Activated CD8-positive, alpha-beta T cell treated with anti-CD3 and anti-CD28 coated beads, Interleukin-2, amount 10 ng/mL, durations not matched to agents 7 days and 5 days (primary cell): ENCODE measurements around the gene YPEL1. TPM values are rescaled to one million over a fixed set of nuclear protein-coding genes. Genes with fewer than 3 reads are reported as not detected.

ENCODE experiments used
- ATAC-seq: fragments of 150-1000 bp; cut with Tn5 transposase; one replicate; pipeline ENCODE4 v1.10.0; 2021; ENCODE audit warnings: moderate library complexity
- CTCF ChIA-PET: fragments of 350-600 bp; sonication (Branson Sonifier 250); formaldehyde crosslinking; loops from one replicate; lab custom pipeline; 2021; ENCODE audit warnings: antibody characterized with exemption; lab: Charles Lee
- POLR2A ChIA-PET: fragments of 350-600 bp; sonication (Branson Sonifier 250); formaldehyde crosslinking; loops from one replicate; lab custom pipeline; 2021; ENCODE audit warnings: antibody characterized with exemption; lab: Charles Lee
- DNase-seq: peaks from one replicate; pipeline ENCODE4 v3.0.0-alpha.2; 2020
- H3K27ac Mint-ChIP-seq: one replicate; pipeline ENCODE4 v1.8.0; 2021; ENCODE audit warnings: mild to moderate bottlenecking, mixed read lengths
- H3K27me3 Mint-ChIP-seq: one replicate; pipeline ENCODE4 v1.8.0; 2021; ENCODE audit warnings: low read depth, mixed read lengths
- H3K36me3 Mint-ChIP-seq: one replicate; pipeline ENCODE4 v1.8.0; 2021; ENCODE audit warnings: low read depth, mixed read lengths
- H3K4me1 Mint-ChIP-seq: one replicate; pipeline ENCODE4 v1.8.0; 2021; ENCODE audit warnings: low read depth, mixed read lengths
- H3K4me3 Mint-ChIP-seq: one replicate; pipeline ENCODE4 v1.8.0; 2021; ENCODE audit warnings: mild to moderate bottlenecking, mixed read lengths
- H3K9me3 Mint-ChIP-seq: one replicate; pipeline ENCODE4 v1.8.0; 2022; ENCODE audit warnings: mixed read lengths; ENCODE audit not compliant: insufficient read depth
- total RNA-seq, 2 experiments: library from RNA; stranded (reverse); gene quantifications; one replicate each; pipeline ENCODE4 v1.2.3, GENCODE V29; 2021

The YPEL1 gene
- total RNA-seq, 2 experiments from 2014 or later, result 6.3 to 8.8 TPM

DNA sequence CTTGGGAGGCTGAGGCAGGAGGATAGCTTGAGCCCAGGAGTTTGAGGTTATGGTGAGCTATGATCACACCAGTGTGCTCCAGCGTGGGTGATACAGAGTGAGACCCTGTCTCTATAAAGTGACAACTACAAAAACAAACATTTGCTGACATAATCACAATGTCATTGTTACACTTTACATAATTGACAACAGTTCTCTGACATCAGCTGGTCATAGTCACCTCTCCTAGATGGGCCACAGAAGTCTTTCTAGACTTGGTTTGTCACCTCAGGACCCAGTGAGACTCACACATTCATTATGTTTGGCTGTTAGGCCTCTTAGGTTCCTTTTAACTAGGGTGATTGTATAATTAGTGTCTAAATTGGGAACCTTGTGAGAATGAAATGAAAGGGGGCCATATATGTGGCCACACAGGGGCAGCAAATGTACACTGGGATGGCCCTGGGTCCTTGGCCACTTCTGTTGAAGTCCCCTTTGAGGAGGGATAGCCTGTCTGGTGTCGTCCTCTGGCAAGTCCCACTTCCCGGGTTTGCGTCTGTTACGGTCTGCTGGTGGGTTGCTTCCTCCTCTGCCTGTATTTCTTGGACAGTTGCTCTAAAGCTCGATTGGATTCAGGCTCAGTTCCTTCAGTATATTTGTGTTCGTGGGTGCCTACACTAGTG lies 75.6 kb downstream of the YPEL1 start:
- no peak for DNase-seq
- ChIA-PET POLR2A (interaction anchor here (0.6 to 1.1 kb wide), 2 partner anchors 18 to 96 kb away, joined by 3 read pairs; partner anchors contain the start of gene SDF2L1), CTCF (interaction anchor here (1.1 kb wide), 1 partner anchor 13 kb away, joined by 3 read pairs; no protein-coding TSS in a partner anchor)
- no peak overlapping the region for H3K4me3 Mint-ChIP-seq
- no peak for ATAC-seq
- no peaks in the 10 kb centered on the region for H3K27me3 Mint-ChIP-seq
- H3K9me3 Mint-ChIP-seq, result no peaks in the 10 kb centered on the region
- H3K4me1 Mint-ChIP-seq, result peaks cover 25% of the 10 kb centered on the region
- H3K27ac Mint-ChIP-seq, result no peak overlapping the region
- H3K36me3 Mint-ChIP-seq, result peaks cover 6% of the 10 kb centered on the region

DNA sequence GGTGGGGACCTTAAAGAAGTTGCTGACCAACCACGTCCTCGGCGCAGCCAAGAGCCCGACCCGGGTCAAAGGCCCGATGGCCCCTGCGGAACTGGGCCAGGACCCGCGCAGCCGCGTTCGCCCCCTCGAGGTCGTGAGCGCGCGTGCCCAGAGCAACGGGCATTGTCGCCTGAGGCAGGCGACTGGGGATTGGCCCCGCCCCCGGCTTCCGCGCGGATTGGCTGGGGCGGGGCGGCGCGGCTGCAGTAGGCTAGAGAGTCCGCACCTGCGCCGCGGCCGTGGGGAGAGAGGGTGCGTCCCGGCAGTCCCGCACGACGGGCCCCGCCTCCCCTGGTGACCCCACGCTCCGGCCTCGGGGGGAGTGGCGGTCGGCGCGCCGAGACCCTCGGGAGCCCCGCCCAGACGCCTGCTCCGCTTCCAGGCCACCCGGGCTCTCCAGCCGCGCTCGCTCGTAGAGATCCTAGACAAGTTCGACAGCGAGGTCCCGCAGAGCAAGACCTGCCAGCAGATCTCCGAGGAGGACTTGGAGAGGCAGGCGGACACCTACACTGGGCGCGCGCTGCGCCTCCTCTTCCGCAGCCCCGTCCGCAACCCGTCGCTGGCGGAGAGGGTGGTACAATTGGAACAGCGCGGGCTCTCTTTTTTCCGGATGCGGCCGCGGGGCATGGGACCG lies 78.1 kb downstream of the YPEL1 start:
- Mint-ChIP-seq H3K4me1 (peaks cover 34% of the 10 kb centered on the region), H3K36me3 (peaks cover 15% of the 10 kb centered on the region), H3K9me3 (no peaks in the 10 kb centered on the region), H3K27ac (peak overlapping the region; percentile 90), H3K27me3 (no peaks in the 10 kb centered on the region), H3K4me3 (peak overlapping the region; percentile 84)
- DNase-seq (peak; percentile 87), ATAC-seq (peak; percentile 95)
- CTCF ChIA-PET, result interaction anchor here (0.7 to 2.2 kb wide), 6 partner anchors 10 to 295 kb away, joined by 3 to 9 read pairs (median 8); partner anchors contain the start of genes PPM1F, SDF2L1 and YDJC
- POLR2A ChIA-PET, result interaction anchor here (0.6 to 1.4 kb wide), 6 partner anchors 9 to 264 kb away, joined by 3 to 4 read pairs (median 3); partner anchors contain the start of gene SDF2L1

DNA sequence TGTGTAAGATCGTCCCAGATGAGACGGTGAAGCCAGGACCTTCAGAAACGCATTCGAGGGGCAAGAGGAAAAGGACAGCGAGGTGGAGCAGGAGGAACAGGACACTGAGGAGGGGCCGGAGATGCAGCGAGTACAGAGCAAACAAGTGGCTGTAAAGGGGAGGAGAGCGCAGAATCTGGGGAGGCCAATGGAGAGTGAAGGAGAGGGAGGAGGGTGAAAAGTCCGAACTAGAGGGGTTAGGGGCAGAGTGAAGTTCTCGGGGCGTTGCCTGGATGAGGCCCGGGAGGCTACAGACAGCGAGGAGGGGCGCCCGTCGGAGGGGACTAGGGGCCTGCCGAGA lies 78.6 kb downstream of the YPEL1 start:
- POLR2A ChIA-PET, result interaction anchor here (0.6 to 2.0 kb wide), 4 partner anchors 9 to 1979 kb away, joined by 3 to 11 read pairs (median 4); partner anchors contain the start of genes PPIL2, SDF2L1 and YDJC
- Mint-ChIP-seq H3K4me3 (peak overlapping the region; percentile 60), H3K27ac (peak overlapping the region; percentile 83), H3K36me3 (peaks cover 15% of the 10 kb centered on the region), H3K9me3 (no peaks in the 10 kb centered on the region), H3K4me1 (peaks cover 34% of the 10 kb centered on the region), H3K27me3 (no peaks in the 10 kb centered on the region)
- ATAC-seq, result no peak
- no peak for DNase-seq
- CTCF ChIA-PET, result interaction anchor here (1.8 to 2.2 kb wide), 3 partner anchors 10 to 28 kb away, joined by 7 to 10 read pairs (median 9); partner anchors contain the start of genes SDF2L1 and YDJC

DNA sequence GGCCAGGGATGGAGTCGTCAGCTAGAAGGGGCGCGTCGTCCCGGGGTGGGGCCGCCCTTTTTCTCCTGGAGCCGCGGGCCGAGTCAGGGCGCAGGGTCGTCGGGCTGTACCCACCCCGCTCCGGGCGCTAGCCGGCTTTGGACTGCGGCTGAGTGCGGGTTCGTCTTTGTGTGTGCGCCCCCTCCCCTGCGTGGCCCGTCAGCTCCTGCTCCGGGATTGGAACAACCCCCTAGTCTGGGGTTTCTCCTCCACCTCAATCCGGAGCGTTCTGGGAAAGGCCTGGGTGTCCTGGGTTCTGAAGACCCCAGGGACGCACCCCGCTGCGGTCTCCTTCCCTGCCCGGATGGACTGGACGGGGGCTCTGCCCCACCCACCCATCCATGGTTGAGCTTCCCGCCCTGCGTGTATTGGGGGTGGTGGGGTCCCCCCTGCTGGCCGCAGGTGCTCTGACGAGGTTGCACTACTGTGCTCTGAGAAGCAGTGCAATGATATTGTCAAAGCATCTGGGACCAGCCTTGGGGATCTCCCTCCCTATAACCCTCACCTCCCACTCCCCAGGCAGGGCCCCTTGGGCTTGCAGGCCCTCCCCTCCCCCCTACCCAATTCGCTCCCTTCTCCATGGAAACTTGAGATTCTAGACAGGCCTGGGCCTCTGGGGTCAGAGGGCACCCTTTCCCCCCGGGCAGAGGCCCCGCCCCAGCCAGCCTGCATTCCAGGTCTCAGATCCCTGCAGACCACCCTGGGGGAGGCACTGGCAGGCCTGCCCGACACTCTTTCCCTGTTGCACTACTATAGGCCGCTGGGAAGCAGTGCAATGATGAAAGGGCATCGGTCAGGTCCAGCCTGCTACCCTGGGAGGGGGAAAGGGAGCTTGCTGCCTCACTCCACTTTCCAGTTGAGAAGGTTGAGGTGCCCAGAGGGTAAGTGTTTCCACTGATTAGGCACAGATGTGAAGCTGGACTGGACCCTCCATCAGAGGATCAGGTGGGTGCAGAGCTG lies 82.7 kb downstream of the YPEL1 start:
- no peaks in the 10 kb centered on the region for H3K9me3 Mint-ChIP-seq
- ChIA-PET POLR2A (interaction anchor here (0.6 to 4.0 kb wide), 5 partner anchors 11 to 82 kb away, joined by 3 to 23 read pairs (median 12); partner anchors contain the start of genes PPIL2, SDF2L1 and YDJC), CTCF (interaction anchor here (1.3 to 3.6 kb wide), 2 partner anchors 10 to 24 kb away, joined by 5 to 27 read pairs; partner anchors contain the start of genes SDF2L1 and YDJC)
- DNase-seq (no peak), ATAC-seq (no peak)
- peak overlapping the region; percentile 94 for H3K4me3 Mint-ChIP-seq
- no peaks in the 10 kb centered on the region for H3K27me3 Mint-ChIP-seq
- H3K27ac Mint-ChIP-seq, result peak overlapping the region; percentile 34
- peaks cover 30% of the 10 kb centered on the region for H3K36me3 Mint-ChIP-seq
- peaks cover 42% of the 10 kb centered on the region for H3K4me1 Mint-ChIP-seq

DNA sequence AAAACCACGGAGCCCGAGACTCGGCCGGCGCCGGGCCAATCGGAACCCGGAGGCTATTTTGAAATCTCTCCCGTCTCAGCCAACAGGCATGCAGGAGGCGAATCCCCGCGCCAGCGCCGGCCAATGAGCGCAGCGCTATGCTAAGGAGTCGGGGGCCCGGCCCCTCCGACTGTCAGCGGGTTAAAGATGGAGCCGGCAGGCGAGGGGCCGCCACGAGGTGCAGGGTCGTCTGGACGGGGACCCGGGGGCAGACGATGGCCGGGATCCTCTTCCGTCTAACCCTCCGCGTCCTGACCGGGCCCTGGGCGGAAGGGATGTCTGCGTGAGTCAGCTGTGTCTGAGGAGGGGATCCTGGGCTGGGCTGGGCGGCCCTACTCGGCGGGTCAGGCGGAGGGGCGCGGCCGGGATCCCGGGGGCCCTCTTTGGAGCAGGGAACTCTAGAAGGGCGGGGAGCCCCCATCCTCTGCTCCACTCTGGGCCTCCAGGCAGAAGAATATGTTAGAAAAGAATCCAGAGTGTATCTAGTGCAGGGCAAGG lies 83.5 kb downstream of the YPEL1 start:
- POLR2A ChIA-PET, result interaction anchor here (0.6 to 4.0 kb wide), 7 partner anchors 10 to 83 kb away, joined by 3 to 23 read pairs (median 6); partner anchors contain the start of genes PPIL2, SDF2L1 and YDJC
- peak overlapping the region; percentile 87 for H3K27ac Mint-ChIP-seq

DNA sequence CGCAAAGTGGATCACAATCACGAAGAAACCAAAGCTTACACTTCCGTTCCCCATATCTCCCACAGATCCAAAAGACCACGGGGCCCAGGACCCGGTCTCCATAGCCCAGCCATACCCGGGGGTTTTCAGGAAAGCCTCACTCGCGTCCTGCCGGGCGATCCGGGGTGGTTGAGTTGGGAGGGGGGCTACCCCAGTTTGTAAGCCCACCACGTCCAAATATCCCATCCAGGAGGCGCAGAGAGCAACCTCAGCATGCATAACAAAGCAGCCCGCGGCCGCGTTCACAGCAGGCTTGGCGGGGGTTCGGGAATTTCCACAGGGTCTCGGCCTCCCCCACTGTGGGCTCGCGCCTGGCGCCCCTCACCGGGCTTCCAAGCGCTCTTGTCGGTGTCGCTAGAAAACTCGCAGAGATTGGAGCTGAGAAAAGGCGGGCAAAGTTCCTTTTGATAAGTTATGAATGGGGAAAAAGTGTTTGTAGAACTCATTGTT lies 84.0 kb downstream of the YPEL1 start:
- H3K27me3 Mint-ChIP-seq, result no peaks in the 10 kb centered on the region
- peaks cover 30% of the 10 kb centered on the region for H3K36me3 Mint-ChIP-seq
- CTCF ChIA-PET, result interaction anchor here (1.2 to 3.6 kb wide), 2 partner anchors 9 to 22 kb away, joined by 4 to 27 read pairs; partner anchors contain the start of genes SDF2L1 and YDJC
- H3K9me3 Mint-ChIP-seq, result no peaks in the 10 kb centered on the region
- peaks cover 38% of the 10 kb centered on the region for H3K4me1 Mint-ChIP-seq
- peak overlapping the region; percentile 87 for H3K27ac Mint-ChIP-seq
- POLR2A ChIA-PET, result interaction anchor here (0.6 to 4.0 kb wide), 5 partner anchors 9 to 22 kb away, joined by 3 to 23 read pairs (median 12); partner anchors contain the start of genes PPIL2, SDF2L1 and YDJC
- ATAC-seq, result peak; percentile 38
- H3K4me3 Mint-ChIP-seq, result peak overlapping the region; percentile 94
- no peak for DNase-seq

More for the DNA sequence above, 83.5 kb downstream of the YPEL1 start:
- peaks cover 38% of the 10 kb centered on the region for H3K4me1 Mint-ChIP-seq
- H3K36me3 Mint-ChIP-seq, result peaks cover 30% of the 10 kb centered on the region
- CTCF ChIA-PET, result interaction anchor here (1.2 to 3.6 kb wide), 2 partner anchors 10 to 22 kb away, joined by 4 to 27 read pairs; partner anchors contain the start of genes SDF2L1 and YDJC
- no peaks in the 10 kb centered on the region for H3K27me3 Mint-ChIP-seq
- DNase-seq, result peak; percentile 93
- H3K4me3 Mint-ChIP-seq, result peak overlapping the region; percentile 94
- H3K9me3 Mint-ChIP-seq, result no peaks in the 10 kb centered on the region
- peak; percentile 99 for ATAC-seq

DNA sequence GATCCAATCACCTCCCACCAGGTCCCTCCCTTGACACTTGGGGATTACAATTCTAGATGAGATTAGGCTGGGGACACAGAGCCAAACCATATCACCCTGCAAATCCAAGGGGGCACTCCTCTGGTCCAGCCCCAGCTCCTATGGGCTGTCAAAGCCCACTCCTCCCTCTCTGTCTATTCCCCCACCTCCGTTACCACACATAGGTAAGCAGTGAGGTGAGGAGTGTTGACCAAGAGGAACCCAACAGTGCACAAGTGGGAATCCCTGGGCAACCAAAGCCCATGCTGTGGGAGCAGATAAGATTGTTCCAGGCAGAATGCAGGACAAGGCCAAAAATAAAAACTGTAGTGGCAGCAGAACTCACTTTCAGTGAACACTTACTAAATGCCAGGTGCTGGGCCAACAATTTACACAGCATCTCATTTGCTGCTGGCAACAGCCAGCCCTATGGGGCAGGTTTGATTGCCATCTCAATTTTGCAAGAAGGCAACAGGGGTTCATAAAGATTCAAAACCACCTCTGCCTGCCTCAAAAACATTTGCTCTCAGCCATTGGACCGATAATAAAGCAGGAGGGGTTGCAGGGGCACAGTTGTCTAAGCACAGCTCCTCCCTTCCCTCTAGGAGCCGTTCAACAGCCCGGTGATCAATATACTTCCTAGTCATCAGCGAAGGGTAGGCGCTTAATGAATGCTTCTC lies 84.6 kb downstream of the YPEL1 start:
- Mint-ChIP-seq H3K36me3 (peaks cover 33% of the 10 kb centered on the region), H3K4me3 (peak overlapping the region; percentile 94), H3K4me1 (peaks cover 37% of the 10 kb centered on the region), H3K9me3 (no peaks in the 10 kb centered on the region), H3K27me3 (no peaks in the 10 kb centered on the region), H3K27ac (peak overlapping the region; percentile 87)
- DNase-seq, result peak; percentile 30
- CTCF ChIA-PET, result interaction anchor here (1.2 to 3.6 kb wide), 2 partner anchors 9 to 21 kb away, joined by 4 to 27 read pairs; partner anchors contain the start of genes SDF2L1 and YDJC
- peak; percentile 6 for ATAC-seq
- POLR2A ChIA-PET, result interaction anchor here (1.6 to 4.0 kb wide), 4 partner anchors 9 to 22 kb away, joined by 4 to 23 read pairs (median 17); partner anchors contain the start of genes PPIL2, SDF2L1 and YDJC

DNA sequence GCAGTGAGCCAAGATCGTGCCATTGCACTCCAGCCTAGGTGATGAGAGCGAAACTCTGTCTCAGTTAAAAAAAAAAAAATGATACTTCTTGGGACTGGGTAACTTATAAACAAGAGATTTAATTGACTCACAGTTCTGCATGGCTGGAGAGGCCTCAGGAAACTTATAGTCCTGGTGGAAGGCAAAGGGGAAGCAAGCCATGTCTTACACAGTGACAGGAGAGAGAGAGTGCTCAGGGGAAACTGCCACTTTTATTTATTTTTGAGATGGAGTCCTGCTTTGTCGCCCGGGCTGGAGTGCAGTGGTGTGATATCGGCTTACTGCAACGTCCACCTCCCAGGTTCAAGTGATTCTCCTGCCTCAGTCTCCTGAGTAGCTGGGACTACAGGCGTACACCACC lies 85.3 kb downstream of the YPEL1 start:
- H3K27ac Mint-ChIP-seq, result no peak overlapping the region
- ATAC-seq, result no peak
- ChIA-PET CTCF (interaction anchor here (11.6 kb wide), 1 partner anchor 18 kb away, joined by 304 read pairs; the partner anchor contains the start of genes CCDC116 and YDJC), POLR2A (interaction anchor here (1.6 kb wide), 1 partner anchor 16 kb away, joined by 4 read pairs; no protein-coding TSS in a partner anchor)
- H3K36me3 Mint-ChIP-seq, result peaks cover 35% of the 10 kb centered on the region
- no peaks in the 10 kb centered on the region for H3K27me3 Mint-ChIP-seq
- peaks cover 39% of the 10 kb centered on the region for H3K4me1 Mint-ChIP-seq
- no peak for DNase-seq
- H3K4me3 Mint-ChIP-seq, result no peak overlapping the region
- no peaks in the 10 kb centered on the region for H3K9me3 Mint-ChIP-seq
